Activated CD4-positive, alpha-beta T cell treated with anti-CD3 and anti-CD28 coated beads, Interleukin-2, Interleukin-4, amounts not matched to agents 100 ng/mL and 50 ng/mL, durations not matched to agents 16 hours and 8 hours (primary cell): ENCODE data around the gene HOXD10.

ENCODE experiments used
- DNase-seq: peaks from one replicate; pipeline ENCODE4 v3.0.0-alpha.2; 2020; ENCODE audit warnings: low spot score

HOXD10 gene

DNA sequence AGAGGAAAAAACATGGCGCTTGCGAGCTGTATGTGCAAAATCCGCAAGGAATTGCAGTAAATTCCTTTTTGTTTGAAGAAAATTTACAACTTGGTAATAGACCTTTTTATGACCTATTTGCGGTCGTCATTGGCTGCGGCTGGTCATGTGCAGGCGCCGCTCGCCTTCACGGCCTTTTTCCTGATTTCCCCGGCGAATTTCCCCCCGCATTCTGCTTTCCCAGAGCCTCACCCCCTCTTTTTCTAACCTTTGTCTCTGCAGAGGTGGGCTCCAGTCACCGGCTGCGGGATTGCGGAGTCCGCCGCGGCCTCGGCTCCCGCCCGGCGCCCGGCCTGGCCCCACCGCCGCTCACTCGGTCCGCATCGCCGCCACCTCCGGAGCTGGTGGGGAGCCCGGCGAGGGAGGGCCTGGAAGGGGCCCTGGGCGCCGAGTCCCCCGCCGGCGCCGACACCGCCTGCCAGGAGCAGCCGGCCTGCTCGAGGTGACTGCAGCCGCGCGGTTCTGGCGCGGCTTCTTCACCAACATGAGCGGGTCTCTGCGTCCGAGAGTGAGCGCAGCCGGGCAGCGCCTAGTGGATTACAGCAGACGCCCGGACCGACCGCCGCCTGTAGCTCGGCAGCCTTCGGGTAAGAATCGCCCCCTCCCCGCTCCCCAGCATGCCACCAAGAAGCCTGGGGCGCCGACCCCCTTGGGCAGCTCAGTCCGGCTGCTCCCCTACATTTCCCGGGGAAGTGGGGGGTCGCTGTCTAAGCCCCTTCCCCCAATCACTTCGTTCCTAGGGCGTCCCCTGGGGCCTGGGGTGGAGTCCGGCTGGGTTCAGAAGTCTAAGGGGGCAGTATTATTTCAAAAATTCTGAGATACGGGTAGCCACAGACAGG is 20.0 kb downstream of the HOXD10 start:
- DNase-seq = no peak

GRCh38 chr2:176137252-176137580 is 20.6 kb downstream of the HOXD10 start:
- no peak for DNase-seq

DNA sequence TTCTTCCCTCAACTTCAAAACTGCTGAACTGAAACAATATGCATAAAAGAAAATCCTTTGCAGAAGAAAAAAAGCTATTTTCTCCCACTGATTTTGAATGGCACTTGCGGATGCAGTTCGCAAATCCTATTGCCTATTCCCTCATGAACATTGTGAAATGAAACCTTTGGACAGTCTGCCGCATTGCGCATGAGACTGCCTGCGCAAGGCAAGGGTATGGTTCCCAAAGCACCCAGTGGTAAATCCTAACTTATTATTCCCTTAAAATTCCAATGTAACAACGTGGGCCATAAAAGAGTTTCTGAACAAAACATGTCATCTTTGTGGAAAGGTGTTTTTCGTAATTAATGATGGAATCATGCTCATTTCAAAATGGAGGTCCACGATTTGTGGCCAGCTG is 21.3 kb downstream of the HOXD10 start:
- no peak for DNase-seq

- no peak for DNase-seq
Observed at GRCh38 chr2:176138526-176138922, 21.9 kb downstream of the HOXD10 start.

DNA sequence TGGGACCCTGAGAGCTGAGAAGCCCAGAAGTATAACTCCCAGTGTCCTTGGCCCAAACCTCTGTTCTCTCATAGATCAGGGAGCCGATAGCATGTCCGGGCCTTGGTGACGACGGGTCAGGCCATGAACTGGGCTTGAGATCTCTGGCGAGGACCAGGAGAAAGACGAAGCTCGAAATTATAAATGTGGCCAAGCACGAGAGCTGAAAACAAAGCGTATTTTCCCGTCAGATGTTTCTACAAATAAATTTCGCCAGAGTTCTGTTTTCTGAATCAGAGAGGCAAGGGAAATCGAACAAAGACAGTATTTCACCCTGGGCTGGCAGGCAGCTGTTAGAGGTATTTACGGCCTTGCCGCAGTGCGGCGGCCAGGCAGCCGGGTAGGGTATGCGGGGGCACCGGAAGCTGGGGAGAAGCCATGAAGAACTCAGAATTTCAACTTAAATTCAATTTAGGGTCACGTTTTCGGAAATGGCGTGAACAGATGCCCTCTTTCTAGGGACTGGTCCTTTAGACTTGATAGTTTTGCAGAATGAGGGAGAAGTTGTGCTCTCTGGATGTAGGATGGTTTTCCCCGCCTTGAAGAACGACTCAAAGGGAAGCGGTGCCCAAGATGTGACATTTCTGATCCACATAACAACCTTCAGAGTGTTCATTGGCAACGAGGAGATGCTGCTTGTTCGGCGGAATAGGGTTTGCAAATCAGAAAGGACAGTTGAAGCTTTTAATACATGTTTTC is 22.5 kb downstream of the HOXD10 start:
- DNase-seq = no peak

GRCh38 chr2:176139661-176140512 is 23.3 kb downstream of the HOXD10 start:
- DNase-seq = no peak

DNA sequence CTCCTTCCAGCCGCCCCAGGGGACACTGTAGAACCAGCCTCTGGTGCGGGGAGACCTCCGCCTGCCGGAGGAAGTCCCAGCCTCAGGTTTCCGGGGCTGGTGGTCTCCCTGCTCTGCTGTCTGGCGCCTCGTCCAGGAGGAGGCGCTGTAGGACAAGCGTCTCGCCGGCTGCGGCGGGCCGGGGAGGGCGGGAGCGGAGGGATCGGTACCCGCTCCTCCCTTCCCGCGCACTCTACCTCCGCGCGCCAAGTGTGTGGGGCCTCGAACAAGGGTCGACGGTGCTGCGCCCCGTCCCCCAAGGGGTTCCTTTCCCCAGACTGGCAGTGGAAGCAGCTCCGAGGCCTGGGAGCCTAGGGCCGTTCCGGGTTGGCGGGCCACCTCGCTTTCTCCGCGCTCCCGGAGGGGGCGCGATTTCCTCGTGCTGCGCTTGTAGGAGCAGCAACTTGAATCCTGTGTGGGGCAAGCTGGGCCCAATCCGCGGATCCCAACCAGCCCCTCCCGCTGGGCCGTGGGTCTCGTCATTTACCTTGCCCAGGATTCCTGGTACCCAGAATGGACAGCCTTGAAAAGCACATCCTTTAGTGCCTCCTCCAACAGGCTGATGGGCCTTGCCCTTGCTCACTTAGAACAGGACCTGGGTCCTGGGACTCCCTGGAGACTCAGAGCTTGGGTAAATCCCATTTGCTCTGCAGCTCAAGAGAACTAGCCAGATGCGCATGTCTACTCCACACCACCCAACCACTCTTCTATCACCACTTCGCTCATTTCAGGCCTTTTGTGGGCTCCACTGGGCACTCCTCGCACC is 24.1 kb downstream of the HOXD10 start:
- peak; percentile 58 for DNase-seq

DNA sequence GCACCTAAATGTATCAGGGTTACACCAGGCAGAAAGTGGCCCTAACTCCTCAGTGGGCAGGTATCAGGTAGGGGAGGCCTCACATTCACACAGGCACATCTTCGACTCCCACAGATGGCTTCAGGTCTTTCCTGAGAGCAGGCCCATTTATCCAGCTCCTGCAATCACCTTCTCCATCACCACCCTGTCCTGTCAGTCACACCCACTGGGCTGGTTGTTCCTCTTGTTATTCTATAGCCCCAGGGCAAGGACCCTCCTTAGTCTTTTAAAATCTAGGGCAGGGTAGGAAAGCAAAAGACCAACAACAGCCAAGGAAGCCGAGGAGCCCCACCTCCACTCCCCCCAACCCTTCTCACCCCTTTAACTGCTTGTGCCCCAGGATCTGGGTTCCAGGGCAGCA is 25.7 kb downstream of the HOXD10 start:
- DNase-seq = no peak

DNA sequence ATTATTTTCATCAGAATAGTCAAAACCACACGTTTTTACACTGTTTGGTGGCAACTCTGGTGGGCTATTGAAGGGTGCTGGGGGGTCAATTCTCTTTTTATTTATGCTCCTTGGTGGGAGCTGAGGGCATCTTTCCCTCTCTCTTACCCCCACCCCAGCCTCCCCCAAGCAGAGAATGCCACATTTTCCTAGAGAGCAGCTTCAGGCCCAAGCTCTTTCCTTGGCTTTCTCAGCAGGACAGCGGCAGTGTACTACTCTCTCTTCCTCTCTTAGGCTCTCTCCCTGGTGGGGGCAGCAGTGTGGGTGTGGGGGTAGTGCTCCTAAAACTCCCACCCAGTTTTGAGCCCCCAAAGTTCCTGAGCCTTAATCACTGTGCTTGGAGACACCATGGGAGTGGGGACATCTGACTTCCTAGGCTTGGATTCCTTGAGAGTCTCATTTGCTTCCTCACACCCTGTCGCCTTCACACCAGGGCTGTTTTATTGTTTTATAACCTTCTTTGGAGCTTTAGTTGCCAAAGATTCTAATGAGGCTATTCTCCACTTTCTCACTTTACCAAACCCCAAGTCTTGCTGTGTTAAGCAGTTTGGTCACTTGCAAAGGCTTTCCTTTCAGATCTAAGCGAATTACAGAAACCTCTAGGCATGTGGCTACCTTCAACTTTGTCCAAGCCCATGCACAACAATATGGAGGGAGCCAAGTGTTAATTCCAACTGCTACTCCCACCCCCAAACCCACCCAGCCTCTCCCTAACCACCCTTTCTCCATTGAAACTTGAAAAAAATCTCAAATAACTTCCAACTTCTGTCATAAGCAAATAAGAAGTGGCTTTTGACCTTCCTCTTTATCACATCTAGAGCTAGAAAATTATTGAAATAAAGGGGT is 28.7 kb downstream of the HOXD10 start:
- no peak for DNase-seq

- DNase-seq = no peak
Observed at GRCh38 chr2:176146101-176146500, 29.5 kb downstream of the HOXD10 start.

DNA sequence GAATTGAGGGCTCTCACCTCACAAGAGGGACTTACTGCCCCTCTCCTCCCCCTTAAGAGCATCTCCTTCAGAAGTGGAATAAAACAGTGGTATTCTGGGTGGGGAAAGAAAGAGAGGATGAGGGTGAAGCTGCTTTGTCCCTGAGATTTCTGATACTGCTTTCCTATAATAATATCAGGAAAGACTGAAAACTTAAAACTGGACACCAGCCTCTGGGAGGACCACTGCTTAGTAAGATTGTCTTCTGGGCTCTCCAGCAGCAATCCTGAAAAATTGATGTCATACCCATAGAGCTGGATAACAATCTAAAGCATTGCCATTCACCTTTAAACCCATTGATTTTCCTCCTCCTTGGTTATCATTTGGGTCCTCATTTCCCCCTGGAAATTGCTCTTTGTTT is 30.1 kb downstream of the HOXD10 start:
- DNase-seq = no peak

- DNase-seq = no peak
Observed at GRCh38 chr2:176147210-176147799, 30.7 kb downstream of the HOXD10 start.

- no peak for DNase-seq
Observed at GRCh38 chr2:176147800-176148496, 31.4 kb downstream of the HOXD10 start.

DNA sequence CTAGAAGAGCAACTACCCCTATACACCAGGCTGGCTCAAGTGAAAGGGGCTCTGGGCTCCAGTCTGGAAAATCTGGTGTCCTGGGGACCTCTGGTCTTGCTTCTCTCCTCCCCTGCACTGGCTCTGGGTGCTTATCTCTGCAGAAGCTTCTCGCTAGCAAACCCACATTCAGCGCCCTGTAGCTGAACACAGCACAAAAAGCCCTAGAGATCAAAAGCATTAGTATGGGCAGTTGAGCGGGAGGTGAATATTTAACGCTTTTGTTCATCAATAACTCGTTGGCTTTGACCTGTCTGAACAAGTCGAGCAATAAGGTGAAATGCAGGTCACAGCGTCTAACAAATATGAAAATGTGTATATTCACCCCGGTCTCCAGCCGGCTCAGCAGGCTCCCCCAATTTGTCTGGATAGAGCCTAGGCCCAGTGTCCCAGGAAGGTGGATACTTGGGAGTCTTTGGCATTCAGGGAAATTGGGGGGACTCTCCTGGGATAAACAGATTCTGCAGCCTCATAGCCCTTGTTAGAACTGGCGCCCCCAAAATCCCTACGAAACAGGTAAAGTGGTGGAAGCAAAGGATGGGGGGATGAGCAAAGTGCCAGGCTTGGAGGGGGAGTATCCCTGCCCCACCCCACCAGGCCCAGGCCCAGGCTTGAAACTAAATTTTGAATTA is 32.3 kb downstream of the HOXD10 start:
- DNase-seq = no peak

DNA sequence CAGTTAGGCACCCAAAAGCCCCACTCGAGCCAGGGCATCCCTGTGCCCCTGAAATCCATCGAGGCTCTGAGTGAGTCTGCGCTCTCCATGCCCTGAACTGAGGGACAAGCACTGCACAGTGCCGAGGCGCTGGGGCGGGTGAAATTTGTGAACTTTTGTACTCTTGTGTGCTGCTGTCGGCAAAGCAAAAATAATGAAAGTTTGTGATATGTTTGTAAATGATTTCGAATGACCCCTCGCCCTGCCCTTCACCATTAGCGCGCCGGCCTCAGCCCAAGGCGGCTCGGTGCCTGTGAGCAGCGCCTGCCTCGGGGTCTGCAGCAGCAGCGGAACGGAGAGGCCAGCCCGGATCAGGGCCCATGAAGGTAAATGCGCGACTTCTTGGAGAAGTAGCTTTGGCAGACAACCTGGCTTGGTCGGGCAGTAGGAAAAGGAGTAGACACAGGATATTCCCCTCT is 32.9 kb downstream of the HOXD10 start:
- no peak for DNase-seq

GRCh38 chr2:176149939-176150583 is 33.5 kb downstream of the HOXD10 start:
- no peak for DNase-seq

DNA sequence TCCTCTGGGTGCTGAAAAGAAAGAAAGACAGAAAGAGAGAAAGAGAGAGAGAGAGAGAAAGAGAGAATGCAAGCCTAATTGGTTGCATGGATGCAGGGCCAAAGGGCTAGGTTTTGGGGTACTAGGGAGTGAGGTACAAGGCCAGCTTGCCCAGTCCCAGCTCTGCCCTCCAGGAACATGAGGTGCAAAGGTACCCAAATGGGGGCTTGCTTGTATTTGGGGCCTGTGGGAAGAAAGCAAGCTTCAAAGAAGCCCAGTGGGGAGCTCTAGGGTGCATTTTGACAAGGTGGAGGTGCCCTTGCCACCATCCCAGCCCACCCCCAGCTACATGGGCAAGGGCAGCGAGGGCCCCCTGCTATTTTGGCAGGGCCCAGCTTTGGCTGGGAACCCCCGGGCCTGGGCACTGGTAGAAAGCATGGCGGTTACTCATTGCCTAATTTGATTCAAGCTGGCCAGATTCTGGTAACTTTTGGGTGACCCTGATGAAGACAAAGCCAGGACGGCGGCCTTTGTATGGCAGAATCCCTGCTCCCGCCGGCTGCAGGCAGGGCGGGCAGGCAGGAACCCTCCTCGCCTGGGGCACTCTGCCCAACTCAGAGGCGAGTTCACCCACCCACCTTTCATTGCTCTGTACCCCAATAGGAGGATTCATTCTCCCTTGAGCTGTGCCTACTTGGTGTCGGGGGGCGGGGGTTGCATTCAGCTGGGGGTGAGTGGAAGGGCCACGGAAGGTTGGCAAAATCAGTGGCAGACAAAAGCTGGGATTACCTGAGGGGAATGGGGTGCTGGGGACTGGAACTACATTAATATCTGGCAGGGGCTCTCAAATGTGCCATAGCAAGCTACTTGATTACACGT is 34.2 kb downstream of the HOXD10 start:
- DNase-seq = no peak
